ENCODE measurements around the gene N4BP2L2. TPM values are rescaled to one million over a fixed set of nuclear protein-coding genes. Genes with fewer than 3 reads are reported as not detected.
A peak's percentile ranks its signal among the peaks of the same experiment; 100 is the strongest.

Gene N4BP2L2
- total and polyA plus RNA-seq, 9 of the 15 experiments (the other 6 are each of a cell fraction or from before 2014, with no cell fraction given), result 33.9 to 76.4 (median 48.7) TPM

GRCh38 chr13:32548837-32549236 is 10.2 kb upstream of the N4BP2L2 start:
- H3K9me3 ChIP-seq (replicated peaks; ENCODE audit: control insufficient read depth, insufficient read depth, low read depth, low read length), result no peaks in the 10 kb centered on the region
- H3K36me3 ChIP-seq (ENCODE audit: control insufficient read depth, insufficient read depth, low read length), result no peaks in the 10 kb centered on the region
- no peaks in the 10 kb centered on the region for H3K4me1 ChIP-seq (replicated peaks in 1 of 2; ENCODE audit: control insufficient read depth in 2 of 2, insufficient read depth in 2 of 2, low read length in 2 of 2)
- TF ChIP-seq CEBPB (tag; IDR thresholded peaks at IDR 0.05), result peak; percentile 58; the same call in 1 of the 2 replicates
- TF ChIP-seq CEBPG (CRISPR knock-in tag; IDR thresholded peaks at IDR 0.05), result no peak
- peak; percentile 35 to 53; a peak in 3 of 4 replicates for TF ChIP-seq CEBPG (tag; conservative IDR thresholded peaks at IDR 0.05 in 1 of 2, IDR thresholded peaks at IDR 0.05 in 1 of 2)
- TF ChIP-seq JUND (IDR thresholded peaks at IDR 0.05; ENCODE audit: borderline replicate concordance, low read depth, low read length), result no peak
- TF ChIP-seq JUND (tag; IDR thresholded peaks at IDR 0.05; ENCODE audit: borderline replicate concordance, low read depth, low read length), result no peak
- no peak for TF ChIP-seq PYGO2 (tag; IDR thresholded peaks at IDR 0.05)
- no peaks in the 10 kb centered on the region for H4K20me1 ChIP-seq (replicated peaks; ENCODE audit: control insufficient read depth, insufficient read depth, low read length)
- ChIA-PET POLR2A (interaction anchor here (0.6 kb wide), 1 partner anchor 89 kb away, joined by 3 read pairs; no protein-coding TSS in a partner anchor), CTCF (ENCODE audit: low intra/inter-chr PET ratio) (no interaction called here)
- in situ Hi-C loops (cut with MboI), result no loop called here
- no peak overlapping the region for H3K9ac ChIP-seq (ENCODE audit: insufficient read depth in 1 of 2, low read depth in 2 of 2, low read length in 2 of 2)
- no peaks in the 10 kb centered on the region for H3K79me2 ChIP-seq (ENCODE audit: control insufficient read depth, insufficient read depth, low read length)
- no peaks in the 10 kb centered on the region for H3K9me1 ChIP-seq (ENCODE audit: control insufficient read depth, insufficient read depth, low read length)
- no peak overlapping the region for H3K4me3 ChIP-seq
- no peak overlapping the region for H2AFZ ChIP-seq (ENCODE audit: low read depth, low read length)
- BruUV-seq (replicated peaks), result no TSS peak
- FAIRE-seq (no peak), ATAC-seq (no peak), DNase-seq (ENCODE audit: extremely low read depth in 1 of 4, low spot score in 3 of 4) (no peak)
- H3K4me2 ChIP-seq (ENCODE audit: insufficient read depth, low read length), result no peak overlapping the region
- WGBS (ENCODE audit: insufficient coverage, low coverage, missing lambda C conversion rate), result 72% methylated on average over 2 of the region's 2 CpGs
- H3K27ac ChIP-seq (ENCODE audit: extremely low read depth, low read depth, low read length), result no peak overlapping the region
- intact Hi-C loops (cut with micrococcal nuclease), result no loop called here
- no peaks in the 10 kb centered on the region for H3K27me3 ChIP-seq (ENCODE audit: control insufficient read depth in 2 of 2, insufficient read depth in 2 of 2, low read length in 2 of 2)

- no peak for DNase-seq (ENCODE audit: extremely low read depth in 1 of 4, low spot score in 3 of 4)
- no peaks in the 10 kb centered on the region for H3K9me1 ChIP-seq (ENCODE audit: control insufficient read depth, insufficient read depth, low read length)
- POLR2A ChIA-PET, result interaction anchor here (0.6 kb wide), 1 partner anchor 12 kb away, joined by 3 read pairs; no protein-coding TSS in a partner anchor
- H3K27me3 ChIP-seq (ENCODE audit: control insufficient read depth in 2 of 2, insufficient read depth in 2 of 2, low read length in 2 of 2), result no peaks in the 10 kb centered on the region
- BruUV-seq (replicated peaks), result no TSS peak
- no peak for FAIRE-seq
- H3K36me3 ChIP-seq (ENCODE audit: control insufficient read depth, insufficient read depth, low read length), result no peaks in the 10 kb centered on the region
- no peaks in the 10 kb centered on the region for H3K4me1 ChIP-seq (replicated peaks in 1 of 2; ENCODE audit: control insufficient read depth in 2 of 2, insufficient read depth in 2 of 2, low read length in 2 of 2)
- no peak overlapping the region for H3K9ac ChIP-seq (ENCODE audit: insufficient read depth in 1 of 2, low read depth in 2 of 2, low read length in 2 of 2)
- H3K27ac ChIP-seq (ENCODE audit: extremely low read depth, low read depth, low read length), result no peak overlapping the region
- H2AFZ ChIP-seq (ENCODE audit: low read depth, low read length), result no peak overlapping the region
- H3K4me2 ChIP-seq (ENCODE audit: insufficient read depth, low read length), result no peak overlapping the region
- no peak for ATAC-seq
- CTCF ChIA-PET (ENCODE audit: low intra/inter-chr PET ratio), result no interaction called here
- H3K79me2 ChIP-seq (ENCODE audit: control insufficient read depth, insufficient read depth, low read length), result no peaks in the 10 kb centered on the region
- 5% methylated on average over 2 of the region's 2 CpGs for WGBS (ENCODE audit: insufficient coverage, low coverage, missing lambda C conversion rate)
- in situ Hi-C loops (cut with MboI) (no loop called here), intact Hi-C loops (cut with micrococcal nuclease) (no loop called here)
- H3K9me3 ChIP-seq (replicated peaks; ENCODE audit: control insufficient read depth, insufficient read depth, low read depth, low read length), result no peaks in the 10 kb centered on the region
- no peak overlapping the region for H3K4me3 ChIP-seq
- H4K20me1 ChIP-seq (replicated peaks; ENCODE audit: control insufficient read depth, insufficient read depth, low read length), result no peaks in the 10 kb centered on the region
- TF ChIP-seq FOXA1 (IDR thresholded peaks at IDR 0.05; ENCODE audit: borderline replicate concordance) (no peak), MAZ (CRISPR knock-in tag; conservative IDR thresholded peaks at IDR 0.05 in 1 of 2, IDR thresholded peaks at IDR 0.05 in 1 of 2) (no peak), MAFG (tag; conservative IDR thresholded peaks at IDR 0.05) (no peak), ZKSCAN1 (IDR thresholded peaks at IDR 0.05; ENCODE audit: low read depth, low read length) (no peak), PHF8 (IDR thresholded peaks at IDR 0.05; ENCODE audit: borderline replicate concordance, low read length) (no peak), CAMTA2 (CRISPR knock-in tag; conservative IDR thresholded peaks at IDR 0.05) (no peak), SRSF1 (IDR thresholded peaks at IDR 0.05; ENCODE audit: low read depth, low read length) (no peak), TAF1 (IDR thresholded peaks at IDR 0.05; ENCODE audit: control insufficient read depth, extremely low read depth, insufficient read depth, low read length, severe bottlenecking) (no peak)
Measured at GRCh38 chr13:32545083-32545482, 6.5 kb upstream of the N4BP2L2 start.
